ENCODE results near the gene COL23A1.
"Not testable (repeated sequence)": the region's sequence is repeated elsewhere in the genome, so short reads cannot be mapped to it uniquely, and the experiment has no call there.

COL23A1 gene

DNA sequence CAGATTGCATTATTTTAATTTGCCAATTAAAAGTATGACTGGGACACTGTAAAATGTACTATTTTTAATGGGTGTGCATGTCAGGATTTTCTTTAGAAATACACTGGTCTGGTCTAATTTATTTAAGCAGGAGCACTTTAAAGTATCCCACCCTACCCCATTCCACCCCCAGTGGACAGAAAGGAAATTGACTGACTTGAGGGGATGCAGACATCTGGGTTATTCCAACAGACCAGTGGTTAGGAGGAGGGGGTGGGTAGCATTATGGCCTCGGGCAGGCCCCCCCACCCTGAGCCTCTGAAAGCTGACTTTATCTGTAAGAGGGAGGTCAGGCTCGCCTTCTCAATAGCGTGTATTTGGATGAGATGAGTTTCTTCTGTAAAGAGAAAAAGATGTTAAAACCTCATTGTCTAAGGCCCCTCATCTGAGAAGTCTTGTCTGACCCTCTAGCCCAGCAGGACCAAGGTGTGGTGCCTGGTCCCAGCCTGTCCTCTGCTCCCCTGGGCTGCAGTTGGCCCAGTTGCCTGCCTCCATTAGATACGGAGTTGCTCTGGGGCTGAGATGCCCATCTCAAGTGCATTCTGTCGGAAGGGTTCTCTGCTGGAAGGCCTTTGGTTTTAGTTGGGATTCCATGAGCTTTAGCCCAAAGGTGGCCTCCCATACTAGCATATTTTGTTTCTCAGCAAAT is 381.5 kb downstream of the COL23A1 start:
- DNase-seq (ENCODE audit: low read depth in 2 of 2): no peak

DNA sequence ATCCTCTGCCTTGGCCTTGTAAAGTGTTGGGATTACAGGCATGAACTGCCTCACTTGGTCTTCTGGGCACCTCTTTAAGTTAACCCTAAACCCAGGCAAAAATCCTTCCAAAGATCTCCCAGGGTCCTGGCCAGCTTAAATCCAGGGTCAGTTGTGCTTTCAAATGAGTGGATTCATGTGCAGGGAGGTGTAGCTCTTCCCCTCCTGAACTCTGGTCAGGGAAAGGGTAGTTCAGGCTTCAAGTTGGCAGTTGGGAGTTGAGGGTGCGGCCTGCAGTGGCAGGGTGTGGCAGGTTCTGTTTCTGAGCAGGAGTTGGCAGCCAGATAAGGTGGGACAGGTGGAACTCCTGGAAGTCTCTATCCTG is 382.3 kb downstream of the COL23A1 start:
- no peak for DNase-seq (ENCODE audit: low read depth in 2 of 2)

DNA sequence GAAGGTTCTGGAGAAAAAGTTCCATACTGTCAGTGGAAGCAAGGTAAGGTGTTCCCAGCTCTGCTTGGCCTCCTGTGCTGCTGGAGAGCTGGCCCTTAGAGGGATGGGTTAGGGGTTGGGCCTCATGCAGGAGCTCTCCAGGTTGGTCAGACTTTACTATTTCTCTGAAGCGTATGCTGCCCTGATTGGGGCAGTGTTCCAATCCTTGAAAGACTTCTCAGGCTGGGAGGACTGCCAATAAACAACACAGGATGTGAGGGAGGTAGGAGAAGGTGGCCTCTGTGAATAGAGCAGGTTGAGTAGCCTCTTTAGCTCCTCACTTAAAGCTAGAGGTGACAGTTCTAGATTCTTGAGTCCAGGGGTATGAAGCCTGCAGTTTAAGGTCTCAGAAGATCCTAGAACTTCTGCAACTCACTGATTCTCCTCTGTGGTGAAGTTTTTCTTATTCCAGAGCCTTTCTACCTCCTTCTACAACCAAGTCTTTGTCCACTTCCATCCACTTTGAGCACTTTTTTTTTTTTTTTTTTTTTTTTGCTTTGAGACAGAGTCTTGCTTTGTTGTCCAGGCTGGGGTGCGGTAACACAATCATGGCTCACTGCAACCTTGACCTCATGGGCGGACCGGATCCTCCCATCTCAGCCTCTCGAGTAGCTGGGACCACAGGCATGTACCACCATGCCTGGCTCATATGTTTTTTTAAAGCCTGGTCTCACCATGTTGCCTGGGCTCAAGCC is 382.8 kb downstream of the COL23A1 start:
- no peak for DNase-seq (ENCODE audit: low read depth in 2 of 2)

DNA sequence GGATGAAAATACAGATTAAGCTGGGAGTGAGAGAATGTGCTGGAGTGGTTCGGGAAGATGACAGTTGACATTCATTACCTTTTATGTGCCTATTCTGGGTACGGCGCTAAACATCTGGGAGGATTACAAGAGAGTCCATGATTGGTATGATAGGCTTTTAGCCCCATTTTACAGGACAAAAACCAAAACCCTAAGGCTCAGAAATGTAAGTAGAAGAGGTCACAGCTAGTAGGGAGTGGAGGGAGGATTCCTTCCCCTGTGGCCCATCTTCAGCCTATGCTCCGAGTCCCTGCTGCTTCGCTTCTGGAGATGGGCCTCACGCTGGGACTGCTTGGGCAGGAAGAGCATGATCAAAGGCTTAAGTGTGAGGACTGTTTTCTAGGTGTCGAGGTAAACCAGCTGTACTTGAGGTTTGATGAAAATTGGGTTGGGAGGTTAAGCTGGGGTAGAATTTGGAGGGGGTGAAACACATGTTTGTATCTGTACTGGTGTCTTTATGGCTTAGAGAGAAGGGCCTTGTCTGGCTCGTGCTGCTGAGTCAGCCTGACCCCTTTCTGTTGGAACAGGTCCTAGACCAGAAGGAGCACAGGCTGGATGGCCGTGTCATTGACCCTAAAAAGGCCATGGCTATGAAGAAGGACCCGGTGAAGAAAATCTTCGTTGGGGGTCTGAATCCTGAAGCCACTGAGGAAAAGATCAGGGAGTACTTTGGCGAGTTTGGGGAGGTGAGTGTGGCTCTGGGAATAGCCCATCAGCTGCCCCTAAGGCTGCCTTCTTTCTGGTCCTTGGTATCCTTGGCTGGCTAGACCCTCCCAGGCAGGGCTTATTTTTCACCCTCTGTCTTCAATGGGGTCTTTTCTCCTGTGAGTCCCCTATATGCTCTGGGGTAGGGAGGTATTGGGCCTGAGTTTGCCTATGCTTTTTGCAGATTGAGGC is 383.8 kb downstream of the COL23A1 start:
- no peak for DNase-seq (ENCODE audit: low read depth in 2 of 2)

DNA sequence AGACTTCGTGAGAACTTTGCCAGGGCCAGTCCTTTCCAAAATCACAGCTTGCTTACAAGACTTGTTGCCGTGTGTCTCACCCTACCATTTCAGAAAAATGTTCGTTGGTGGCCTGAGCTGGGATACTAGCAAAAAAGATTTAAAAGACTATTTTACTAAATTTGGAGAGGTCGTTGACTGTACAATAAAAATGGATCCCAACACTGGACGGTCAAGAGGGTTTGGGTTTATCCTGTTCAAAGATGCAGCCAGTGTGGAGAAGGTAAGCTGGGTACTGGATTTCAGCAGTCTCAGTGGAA is 384.5 kb downstream of the COL23A1 start:
- DNase-seq (ENCODE audit: low read depth in 2 of 2): no peak

DNA sequence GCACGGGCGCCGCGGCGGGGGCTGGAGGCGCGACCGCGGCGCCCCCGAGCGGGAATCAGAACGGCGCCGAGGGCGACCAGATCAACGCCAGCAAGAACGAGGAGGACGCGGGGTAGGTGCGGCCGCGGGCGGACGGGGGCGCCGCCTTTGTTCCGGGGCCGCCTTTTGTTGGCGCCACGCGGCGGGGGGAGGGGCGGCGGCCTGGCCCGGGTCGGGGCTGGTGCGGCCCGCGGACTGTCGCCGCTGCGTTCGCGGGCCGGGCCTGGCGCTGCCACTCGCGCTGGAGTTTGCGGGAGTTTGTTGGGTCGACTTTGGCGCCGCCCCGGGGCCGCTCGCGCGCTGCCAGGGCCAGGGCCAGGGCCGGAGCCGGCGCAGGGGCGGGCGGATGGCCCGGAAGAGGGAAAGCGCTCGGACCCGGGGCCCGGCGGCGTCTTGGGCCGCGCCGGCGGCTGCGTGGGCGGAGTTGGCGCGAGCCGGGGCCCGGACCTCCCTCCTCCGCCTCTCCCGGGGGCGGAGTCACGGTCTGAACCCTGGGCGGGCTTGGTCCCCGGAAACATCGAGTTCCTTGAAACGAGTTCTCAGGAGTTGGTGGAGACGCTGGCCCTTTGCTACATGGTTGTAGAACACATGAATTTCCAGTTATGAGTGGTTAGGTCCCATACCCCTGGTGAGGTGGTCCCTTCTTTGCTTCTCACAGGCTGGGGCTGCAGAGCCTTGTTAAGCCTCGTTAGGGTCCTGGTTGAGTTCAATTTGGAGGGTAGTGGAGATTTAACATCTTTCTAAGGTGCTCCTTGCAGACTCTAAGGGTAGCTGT is 385.1 kb downstream of the COL23A1 start:
- peak; percentile 52 to 71 for DNase-seq (ENCODE audit: low read depth in 2 of 2)

GRCh38 chr5:178204182-178204934 is 385.8 kb downstream of the COL23A1 start, which contains the start of gene HNRNPAB:
Gene HNRNPAB (plus strand): TSS chr5:178204533. CDS start chr5:178204838, 305 bp downstream.
- DNase-seq (ENCODE audit: low read depth in 2 of 2): peak; percentile 93 to 94

DNA sequence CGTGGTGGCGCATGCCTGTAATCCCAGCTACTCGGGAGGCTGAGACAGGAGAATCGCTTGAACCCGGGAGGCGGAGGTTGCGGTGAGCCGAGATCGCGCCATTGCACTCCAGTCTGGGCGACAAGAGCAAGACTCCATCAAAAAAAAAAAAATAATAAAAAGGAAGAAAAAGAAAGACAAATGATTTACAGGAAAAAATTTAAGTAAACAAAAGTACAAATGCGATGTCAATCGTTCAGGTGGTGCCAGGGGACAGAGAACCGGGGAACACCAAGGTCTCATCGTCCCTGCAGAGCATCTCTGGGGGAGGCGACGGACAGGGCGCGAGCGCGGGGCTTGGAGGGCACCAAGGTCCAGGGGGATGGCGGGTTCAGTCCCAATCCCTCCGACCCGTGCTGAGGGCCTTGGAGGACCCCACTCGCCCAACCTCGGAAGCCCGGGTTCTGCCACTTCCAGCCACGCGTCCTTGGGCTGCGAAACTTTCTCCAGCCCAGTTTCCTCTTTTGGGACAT is 386.5 kb downstream of the COL23A1 start:
- no peak for DNase-seq (ENCODE audit: low read depth in 2 of 2)

DNA sequence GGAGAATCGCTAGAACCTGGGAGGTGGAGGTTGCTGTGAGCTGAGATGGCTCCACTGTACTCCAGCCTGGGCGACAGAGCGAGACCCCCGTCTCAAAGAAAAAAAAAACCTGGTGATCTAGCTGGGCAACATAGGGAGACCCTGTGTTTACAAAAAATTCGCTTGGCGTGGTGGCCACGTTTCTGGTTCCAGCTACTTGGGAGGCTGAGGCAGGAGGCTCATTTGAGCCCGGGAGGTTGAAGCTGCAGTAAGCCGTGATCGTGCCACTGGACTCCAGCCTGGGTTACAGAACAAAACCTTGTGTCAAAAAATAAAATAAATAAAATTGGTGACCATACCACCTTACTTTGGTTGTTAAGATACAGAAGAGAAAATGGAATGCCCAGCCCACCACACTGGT is 387.7 kb downstream of the COL23A1 start:
- no peak for DNase-seq (ENCODE audit: low read depth in 2 of 2)

GRCh38 chr5:178201927-178202235 is 388.3 kb downstream of the COL23A1 start:
- DNase-seq (ENCODE audit: low read depth in 2 of 2): no peak

DNA sequence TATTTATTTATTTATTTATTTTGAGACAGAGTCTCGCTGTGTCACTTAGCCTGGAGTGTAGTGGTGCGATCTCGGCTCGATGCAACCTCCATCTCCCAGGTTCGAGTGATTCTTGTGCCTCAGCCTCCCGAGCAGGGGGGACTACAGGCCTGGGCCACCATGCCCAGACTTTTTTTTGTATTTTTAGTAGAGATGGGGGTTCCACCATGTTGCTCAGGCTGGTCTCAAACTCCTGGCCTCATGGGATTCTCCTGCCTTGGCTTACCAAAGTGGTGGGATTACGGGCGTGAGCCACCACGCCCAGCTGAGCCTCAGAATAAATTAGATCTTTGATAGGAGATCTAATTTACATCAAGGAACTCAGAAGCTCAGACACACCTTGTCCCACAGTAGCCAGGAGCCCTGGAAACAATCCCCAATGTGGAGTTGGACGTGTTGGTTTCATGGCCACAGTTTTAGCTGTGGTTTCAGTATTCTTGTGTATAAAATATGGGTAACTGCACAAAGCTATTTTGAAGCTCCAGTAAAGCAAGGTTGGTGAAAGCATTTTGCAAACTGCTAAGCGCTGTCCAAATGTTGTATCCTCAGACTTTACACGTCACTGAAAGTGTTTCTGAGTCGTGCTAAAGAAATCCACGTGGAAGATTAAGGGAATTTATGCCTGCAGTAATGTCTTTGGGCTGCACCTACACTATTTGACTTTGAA is 388.8 kb downstream of the COL23A1 start:
- DNase-seq (ENCODE audit: low read depth in 2 of 2): no peak

- no peak for DNase-seq (ENCODE audit: low read depth in 2 of 2)
Measured at GRCh38 chr5:178199581-178200434, 390.4 kb downstream of the COL23A1 start.

DNA sequence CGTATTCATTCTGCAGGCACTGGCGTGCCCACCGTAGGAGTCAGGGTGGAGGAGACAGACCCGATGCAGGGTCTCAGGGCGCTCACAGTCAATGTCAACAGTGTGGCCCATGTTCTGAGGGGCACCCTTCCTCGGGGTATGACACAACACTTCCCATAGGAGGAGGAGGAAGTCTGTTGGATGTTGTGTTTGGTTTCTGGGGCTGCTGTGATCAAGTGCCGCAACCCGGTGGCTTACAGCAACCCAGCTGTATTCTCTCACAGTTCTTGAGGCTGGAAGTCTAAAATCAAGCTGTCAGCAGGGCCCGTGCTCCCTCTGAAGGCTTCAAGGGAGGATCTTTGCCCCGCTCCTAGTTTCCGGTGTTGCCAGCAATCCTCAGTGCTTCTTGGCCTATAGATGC is 391.5 kb downstream of the COL23A1 start:
- DNase-seq (ENCODE audit: low read depth in 2 of 2): no peak

DNA sequence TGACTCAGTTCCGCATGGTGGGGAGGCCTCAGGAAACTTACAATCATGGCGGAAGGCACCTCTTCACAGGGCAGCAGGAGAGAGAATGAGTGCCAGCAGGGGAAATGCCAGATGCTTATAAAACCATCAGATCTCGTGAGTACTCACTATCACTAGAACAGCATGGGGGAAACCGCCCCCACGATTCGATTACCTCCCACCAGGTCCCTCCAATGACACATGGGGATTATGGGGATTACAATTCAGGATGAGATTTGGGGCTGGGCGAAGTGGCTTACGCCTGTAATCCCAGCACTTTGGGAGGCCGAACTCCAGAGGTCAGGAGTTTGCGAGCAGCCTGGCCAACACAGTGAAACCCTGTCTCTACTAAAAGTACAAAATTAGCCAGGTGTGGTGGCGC is 392.0 kb downstream of the COL23A1 start:
- DNase-seq (ENCODE audit: low read depth in 2 of 2): not testable (repeated sequence)

DNA sequence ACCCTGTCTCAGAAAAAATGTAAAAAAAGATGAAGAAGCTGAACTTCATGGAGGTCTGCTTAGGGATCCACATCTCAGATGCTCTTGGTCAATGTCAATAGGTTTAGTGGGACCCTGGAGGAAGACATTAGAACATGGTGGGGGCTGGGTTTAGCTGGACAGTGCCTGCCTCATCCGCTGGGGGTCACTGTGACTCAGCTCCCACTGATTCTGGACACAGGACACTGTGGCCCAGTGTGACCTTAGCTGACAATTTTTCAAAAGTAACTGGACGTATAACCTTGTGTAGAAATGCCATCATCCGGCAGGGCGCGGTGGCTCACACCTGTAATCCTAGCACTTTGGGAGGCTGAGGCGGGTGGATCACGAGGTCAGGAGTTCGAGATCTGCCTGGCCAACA is 393.2 kb downstream of the COL23A1 start:
- no peak for DNase-seq (ENCODE audit: low read depth in 2 of 2)

DNA sequence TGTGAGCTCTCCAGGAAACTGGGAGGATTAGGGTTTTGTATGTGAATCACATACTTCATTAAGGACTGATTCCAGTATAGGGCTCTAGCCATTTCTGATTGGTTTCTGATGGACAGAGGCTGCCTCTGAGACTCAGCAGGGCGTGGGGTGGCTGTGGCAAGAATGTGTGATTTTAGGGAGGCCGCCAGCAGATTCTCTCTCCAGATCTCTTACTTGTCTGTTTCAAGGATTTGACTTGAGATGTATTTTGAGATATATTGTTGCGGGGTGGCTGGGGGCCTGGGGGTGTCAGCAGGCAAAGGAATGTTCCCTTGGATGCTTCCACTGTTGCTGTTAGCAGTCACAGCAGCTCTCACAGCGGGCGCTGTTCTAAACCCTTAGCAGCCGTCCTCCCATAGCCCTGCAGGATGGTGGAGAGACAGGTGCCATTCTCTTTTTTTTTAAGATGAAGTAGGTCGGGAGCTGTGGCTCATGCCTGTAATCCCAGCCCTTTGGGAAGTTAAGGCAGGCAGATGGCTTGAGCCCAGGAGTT is 393.8 kb downstream of the COL23A1 start:
- DNase-seq (ENCODE audit: low read depth in 2 of 2): no peak

- no peak for DNase-seq (ENCODE audit: low read depth in 2 of 2)
Measured at GRCh38 chr5:178194026-178194425, 396.2 kb downstream of the COL23A1 start.

- no peak for DNase-seq (ENCODE audit: low read depth in 2 of 2)
Measured at GRCh38 chr5:178193251-178193809, 396.9 kb downstream of the COL23A1 start.

DNA sequence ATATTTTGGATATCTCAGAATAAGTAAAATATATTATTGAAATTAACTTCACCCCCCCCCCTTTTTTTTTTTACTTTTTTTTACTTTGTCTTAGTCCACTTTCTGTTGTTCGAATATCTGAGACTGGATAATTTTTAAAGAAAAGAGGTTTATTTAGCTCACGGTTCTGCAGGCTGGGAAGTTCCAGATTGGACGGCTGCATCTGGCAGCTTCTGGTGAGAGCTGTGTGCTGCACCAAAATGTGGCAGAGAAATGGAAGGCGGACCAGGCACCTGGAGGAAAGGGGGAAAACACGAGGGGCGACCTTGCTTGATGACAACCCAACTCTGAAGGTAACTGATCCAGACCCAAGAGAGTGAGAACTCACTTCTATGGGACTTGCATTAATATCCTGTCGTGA is 397.4 kb downstream of the COL23A1 start:
- DNase-seq (ENCODE audit: low read depth in 2 of 2): no peak
